ENCODE measurements around the gene CDKAL1.
A peak's percentile ranks its signal among the peaks of the same experiment; 100 is the strongest.
"Not testable (repeated sequence)": the region's sequence is repeated elsewhere in the genome, so short reads cannot be mapped to it uniquely, and the experiment has no call there.

The CDKAL1 gene

GRCh38 chr6:20644667-20645370, 110.6 kb downstream of the CDKAL1 start:
- no peak for DNase-seq

GRCh38 chr6:20645572-20645971, 111.3 kb downstream of the CDKAL1 start:
- DNase-seq, result not testable (repeated sequence)

GRCh38 chr6:20647585-20647984, 113.3 kb downstream of the CDKAL1 start:
- no peak for DNase-seq

- DNase-seq, result not testable (repeated sequence)
Measured at GRCh38 chr6:20649696-20650470, 115.6 kb downstream of the CDKAL1 start.

GRCh38 chr6:20652299-20653084, 118.2 kb downstream of the CDKAL1 start:
- no peak for DNase-seq

GRCh38 chr6:20653085-20653479, 118.8 kb downstream of the CDKAL1 start:
- DNase-seq, result no peak

GRCh38 chr6:20655317-20655716, 121.1 kb downstream of the CDKAL1 start:
- DNase-seq, result no peak

- DNase-seq, result no peak
Measured at GRCh38 chr6:20657274-20657800, 123.1 kb downstream of the CDKAL1 start.

GRCh38 chr6:20658053-20658452, 123.8 kb downstream of the CDKAL1 start:
- no peak for DNase-seq

GRCh38 chr6:20658516-20658915, 124.3 kb downstream of the CDKAL1 start:
- no peak for DNase-seq

- no peak for DNase-seq
Measured at GRCh38 chr6:20660534-20660933, 126.3 kb downstream of the CDKAL1 start.

GRCh38 chr6:20661721-20662120, 127.5 kb downstream of the CDKAL1 start:
- DNase-seq, result no peak

GRCh38 chr6:20664250-20664649, 130.0 kb downstream of the CDKAL1 start:
- no peak for DNase-seq

GRCh38 chr6:20665290-20665689, 131.0 kb downstream of the CDKAL1 start:
- DNase-seq, result no peak

- no peak for DNase-seq
Measured at GRCh38 chr6:20669571-20670314, 135.5 kb downstream of the CDKAL1 start.

- no peak for DNase-seq
Measured at GRCh38 chr6:20670750-20671149, 136.5 kb downstream of the CDKAL1 start.

- no peak for DNase-seq
Measured at GRCh38 chr6:20672038-20672437, 137.8 kb downstream of the CDKAL1 start.

GRCh38 chr6:20673458-20673857, 139.2 kb downstream of the CDKAL1 start:
- no peak for DNase-seq

- no peak for DNase-seq
Measured at GRCh38 chr6:20674664-20675063, 140.4 kb downstream of the CDKAL1 start.

- peak; percentile 7 for DNase-seq
Measured at GRCh38 chr6:20678831-20679352, 144.6 kb downstream of the CDKAL1 start.

- DNase-seq, result no peak
Measured at GRCh38 chr6:20680697-20681165, 146.5 kb downstream of the CDKAL1 start.

- DNase-seq, result no peak
Measured at GRCh38 chr6:20681243-20681684, 147.0 kb downstream of the CDKAL1 start.

Measured in NCI-H510A (cell line).